Spleen (tissue), 7 donors: ENCODE results near the gene MAPK8IP3.

ENCODE experiments used
- POLR2A ChIP-seq, 3 donors: fragments of 450-650 bp; IDR thresholded peaks; one replicate each; pipeline ENCODE4 v1.5.1; 2017; ENCODE audit warnings: antibody characterized with exemption in 3 of 3, mild to moderate bottlenecking in 1 of 3
- POLR2AphosphoS5 ChIP-seq, 3 donors: sonication (generic); formaldehyde crosslinking; IDR thresholded peaks; one replicate each; pipeline ENCODE4 v1.5.1; 2017; ENCODE audit warnings: antibody characterized with exemption in 3 of 3
- TF ChIP-seq, protein P1 (sequence below), 11 experiments: fragments of 200-600 bp in 7 of 11; fragments of 450-650 bp in 4 of 11; sonication (generic) in 4 of 11; IDR thresholded peaks in 8 of 11; conservative IDR thresholded peaks in 3 of 11; 1 replicate in 7 of 11; 2 replicates in 4 of 11; pipeline versions ENCODE4 v1.4.0 to v1.8.0; 2016 to 2021; ENCODE audit warnings: antibody characterized with exemption in 11 of 11, inconsistent platforms in 4 of 11, mild to moderate bottlenecking in 1 of 11
- donor health status: DM: no; HTN: no; CAD: no; lungs with moderate emphysema.
- donor health status: DM: no; HTN: no; CAD: no.
- donor health status: DM: no; HTN: no; CAD: no.

DNA sequence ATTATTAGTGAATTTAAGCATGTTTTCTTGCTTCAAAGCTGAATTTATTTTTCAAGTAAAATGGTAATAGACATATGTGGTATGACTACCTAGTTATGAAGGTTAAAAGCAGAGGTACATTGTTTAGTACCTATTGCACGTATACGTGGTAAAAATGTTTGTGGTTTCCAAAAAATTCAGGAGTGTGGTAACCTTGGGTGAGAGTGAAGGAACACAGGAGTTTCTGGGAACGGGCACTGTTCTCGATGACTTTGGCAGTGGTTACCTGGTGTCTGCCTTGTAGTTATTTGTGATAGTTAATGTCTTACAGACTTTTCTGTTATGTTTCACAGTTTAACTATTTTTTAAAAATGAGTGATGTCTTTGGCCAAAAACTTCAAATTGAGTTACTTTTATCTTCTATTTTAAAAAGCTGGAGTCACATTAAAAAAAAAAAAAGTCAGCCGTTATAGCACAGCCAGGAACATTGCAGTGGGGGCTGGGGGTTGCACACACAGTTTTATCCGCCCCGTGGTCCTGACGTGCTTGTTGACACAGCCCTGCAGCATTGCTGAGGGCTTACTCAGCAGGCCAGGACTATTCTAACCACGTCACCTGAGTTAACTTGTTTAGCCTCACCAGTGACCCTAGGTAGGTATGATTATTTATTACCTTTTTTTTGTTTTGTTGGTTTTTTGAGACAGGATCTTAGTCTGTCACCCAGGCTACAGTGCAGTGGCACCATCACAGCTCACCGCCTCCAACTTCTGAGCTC lies 17.0 kb upstream of the MAPK8IP3 start:
- TF ChIP-seq, protein P1, sequence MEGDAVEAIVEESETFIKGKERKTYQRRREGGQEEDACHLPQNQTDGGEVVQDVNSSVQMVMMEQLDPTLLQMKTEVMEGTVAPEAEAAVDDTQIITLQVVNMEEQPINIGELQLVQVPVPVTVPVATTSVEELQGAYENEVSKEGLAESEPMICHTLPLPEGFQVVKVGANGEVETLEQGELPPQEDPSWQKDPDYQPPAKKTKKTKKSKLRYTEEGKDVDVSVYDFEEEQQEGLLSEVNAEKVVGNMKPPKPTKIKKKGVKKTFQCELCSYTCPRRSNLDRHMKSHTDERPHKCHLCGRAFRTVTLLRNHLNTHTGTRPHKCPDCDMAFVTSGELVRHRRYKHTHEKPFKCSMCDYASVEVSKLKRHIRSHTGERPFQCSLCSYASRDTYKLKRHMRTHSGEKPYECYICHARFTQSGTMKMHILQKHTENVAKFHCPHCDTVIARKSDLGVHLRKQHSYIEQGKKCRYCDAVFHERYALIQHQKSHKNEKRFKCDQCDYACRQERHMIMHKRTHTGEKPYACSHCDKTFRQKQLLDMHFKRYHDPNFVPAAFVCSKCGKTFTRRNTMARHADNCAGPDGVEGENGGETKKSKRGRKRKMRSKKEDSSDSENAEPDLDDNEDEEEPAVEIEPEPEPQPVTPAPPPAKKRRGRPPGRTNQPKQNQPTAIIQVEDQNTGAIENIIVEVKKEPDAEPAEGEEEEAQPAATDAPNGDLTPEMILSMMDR (IDR thresholded peaks at IDR 0.05 in 8 of 11, conservative IDR thresholded peaks at IDR 0.05 in 3 of 11), result no peak
- TF ChIP-seq POLR2A (IDR thresholded peaks at IDR 0.05) (no peak), POLR2AphosphoS5 (IDR thresholded peaks at IDR 0.05) (no peak)
